Spleen (tissue), 7 donors: ENCODE measurements around the gene B4GALT4.

Experiments
- CTCF ChIP-seq, 11 experiments: fragments of 200-600 bp in 7 of 11; fragments of 450-650 bp in 4 of 11; sonication (generic) in 4 of 11; IDR thresholded peaks in 8 of 11; conservative IDR thresholded peaks in 3 of 11; 1 replicate in 7 of 11; 2 replicates in 4 of 11; pipeline versions ENCODE4 v1.4.0 to v1.8.0; 2016 to 2021; ENCODE audit warnings: antibody characterized with exemption in 11 of 11, inconsistent platforms in 4 of 11, mild to moderate bottlenecking in 1 of 11
- POLR2A ChIP-seq, 3 donors: fragments of 450-650 bp; IDR thresholded peaks; one replicate each; pipeline ENCODE4 v1.5.1; 2017; ENCODE audit warnings: antibody characterized with exemption in 3 of 3, mild to moderate bottlenecking in 1 of 3
- donor health status: DM: no; HTN: no; CAD: no; lungs with moderate emphysema.
- donor health status: DM: no; HTN: no; CAD: no.
- donor health status: DM: no; HTN: no; CAD: no.

DNA sequence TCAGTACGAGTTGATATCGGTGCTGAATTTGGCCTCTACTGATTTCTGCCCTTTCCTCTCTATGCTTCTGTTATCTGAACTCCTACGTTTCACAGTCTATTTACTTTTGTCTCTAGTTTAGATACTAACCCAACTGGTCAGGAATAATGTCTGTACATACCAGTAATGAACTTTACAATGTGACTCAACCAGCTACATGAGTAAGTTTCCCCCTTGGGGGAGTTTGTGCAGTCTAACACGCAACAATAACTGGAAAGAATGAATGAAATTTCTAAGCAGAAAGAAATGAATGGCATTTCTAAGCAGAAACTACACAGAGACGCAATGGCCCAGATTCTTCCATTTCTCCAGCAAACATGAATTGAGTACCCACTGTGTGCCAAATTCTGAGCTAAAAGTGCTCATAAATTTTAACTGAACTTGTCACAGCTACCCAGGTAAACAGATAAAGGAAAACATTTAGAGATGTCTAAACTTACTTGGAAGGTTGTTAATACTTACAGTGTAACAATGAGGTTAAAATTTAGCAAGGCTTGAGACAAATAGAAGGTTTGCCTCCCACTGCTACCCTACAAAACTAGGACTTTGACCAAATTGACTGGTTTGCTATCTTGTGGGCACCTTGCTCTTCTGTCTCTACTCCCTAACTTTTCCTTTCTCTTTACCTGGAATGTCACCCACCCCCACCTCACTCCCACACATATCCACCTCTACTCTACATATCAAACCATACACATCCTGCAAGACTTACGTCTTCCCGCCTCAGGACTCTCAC is 55.7 kb downstream of the B4GALT4 start:
- TF ChIP-seq CTCF (IDR thresholded peaks at IDR 0.05 in 8 of 11, conservative IDR thresholded peaks at IDR 0.05 in 3 of 11) (no peak), POLR2A (IDR thresholded peaks at IDR 0.05) (no peak)
